K562 (cell line): ENCODE measurements around the gene SPOCD1.

Experiments
- ARHGAP35 ChIP-seq: fragments of 450-650 bp; IDR thresholded peaks from 2 replicates; pipeline ENCODE4 v1.6.1; 2018; ENCODE audit not compliant: partially characterized antibody
- CTCF ChIP-seq, 3 experiments: IDR thresholded peaks in 2 of 3; conservative IDR thresholded peaks in 1 of 3; 2 replicates each; pipeline ENCODE4 v1.5.1; 2011 to 2012; ENCODE audit warnings: low read length in 3 of 3, mild to moderate bottlenecking in 3 of 3, control low read depth in 2 of 3, improper control_type of control experiment in 1 of 3, inconsistent platforms in 1 of 3, low read depth in 1 of 3, mixed read lengths in 1 of 3, moderate library complexity in 1 of 3; ENCODE audit not compliant: insufficient read depth in 2 of 3
- HIVEP1 ChIP-seq: fragments of 250-450 bp; sonication (Bioruptor Pico); IDR thresholded peaks from 2 replicates; pipeline ENCODE4 v1.4.0; 2020; ENCODE audit warnings: mild to moderate bottlenecking
- KLF1 ChIP-seq: fragments of 450-650 bp; IDR thresholded peaks from 2 replicates; pipeline ENCODE4 v1.6.1; 2016; ENCODE audit warnings: missing genetic modification characterization, missing compliant biosample characterization
- MTA2 ChIP-seq: fragments of 450-650 bp; IDR thresholded peaks from 2 replicates; pipeline ENCODE4 v1.6.1; 2016; ENCODE audit warnings: low read depth
- PCBP1 ChIP-seq: fragments of 200-400 bp; formaldehyde crosslinking; IDR thresholded peaks from 2 replicates; pipeline ENCODE4 v1.6.1; 2018; ENCODE audit warnings: mild to moderate bottlenecking, low read depth, low read length; ENCODE audit not compliant: poor library complexity, severe bottlenecking
- POLR2AphosphoS2 ChIP-seq: IDR thresholded peaks from 2 replicates; pipeline ENCODE4 v1.6.1; 2012; ENCODE audit warnings: low read length, improper control_type of control experiment
- ZNF274 ChIP-seq: IDR thresholded peaks from 2 replicates; pipeline ENCODE4 v1.6.1; 2011; ENCODE audit warnings: low read depth, mild to moderate bottlenecking, low read length, moderate library complexity, borderline replicate concordance
- ZNF282 ChIP-seq: sonication (generic); formaldehyde crosslinking; IDR thresholded peaks from 2 replicates; pipeline ENCODE4 v1.8.1; 2023; ENCODE audit warnings: missing genetic modification reagents

GRCh38 chr1:31790641-31791091 is 25.2 kb downstream of the SPOCD1 start:
- TF ChIP-seq ARHGAP35 (no peak), ZNF282 (CRISPR knock-in tag) (no peak), KLF1 (tag) (no peak), POLR2AphosphoS2 (no peak), HIVEP1 (CRISPR knock-in tag) (no peak), CTCF (IDR thresholded peaks at IDR 0.05 in 2 of 3, conservative IDR thresholded peaks at IDR 0.05 in 1 of 3; ENCODE audit: insufficient read depth in 2 of 3, low read depth in 1 of 3, low read length in 3 of 3) (no peak), ZNF274 (no peak), PCBP1 (no peak), MTA2 (no peak)
